Stimulated activated CD8-positive, alpha-beta memory T cell treated with anti-CD3 and anti-CD28 coated beads, Interleukin-4, amount 100 ng/mL, for 4 hours (primary cell): ENCODE results near the gene TNIK.
"Not testable (repeated sequence)": the region's sequence is repeated elsewhere in the genome, so short reads cannot be mapped to it uniquely, and the experiment has no call there.

Source experiments
- DNase-seq, 2 donors: peaks; one replicate each; pipeline ENCODE4 v3.0.0-alpha.2; 2020; ENCODE audit warnings: low read depth in 2 of 2, low spot score in 1 of 2

The TNIK gene

GRCh38 chr3:171142985-171143384, 317.2 kb downstream of the TNIK start:
- DNase-seq, result no peak

- no peak for DNase-seq
Observed at GRCh38 chr3:171140246-171140645, 320.0 kb downstream of the TNIK start.

GRCh38 chr3:171138027-171138426, 322.2 kb downstream of the TNIK start:
- no peak for DNase-seq

DNA sequence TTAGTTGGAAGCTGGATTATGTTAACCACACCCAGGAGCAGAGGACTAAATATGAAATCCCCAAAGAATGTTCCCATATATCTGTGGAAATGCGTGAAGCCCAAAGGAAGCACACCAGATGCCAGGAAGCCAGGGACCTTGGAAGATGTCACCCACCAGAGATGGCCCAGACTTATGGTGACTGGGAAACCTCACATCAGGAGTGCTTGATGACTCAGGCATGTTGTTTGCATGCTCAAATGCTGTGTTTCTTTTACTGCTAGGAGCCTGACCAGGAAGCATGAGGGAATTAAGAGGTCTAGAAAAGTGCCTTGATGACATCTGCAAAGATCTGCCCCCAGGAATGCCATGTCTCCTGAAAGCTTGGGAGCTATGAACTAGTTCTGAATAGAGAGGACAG, 324.7 kb downstream of the TNIK start:
- DNase-seq, result no peak

- DNase-seq, result no peak
Observed at GRCh38 chr3:171133796-171134569, 326.2 kb downstream of the TNIK start.

DNA sequence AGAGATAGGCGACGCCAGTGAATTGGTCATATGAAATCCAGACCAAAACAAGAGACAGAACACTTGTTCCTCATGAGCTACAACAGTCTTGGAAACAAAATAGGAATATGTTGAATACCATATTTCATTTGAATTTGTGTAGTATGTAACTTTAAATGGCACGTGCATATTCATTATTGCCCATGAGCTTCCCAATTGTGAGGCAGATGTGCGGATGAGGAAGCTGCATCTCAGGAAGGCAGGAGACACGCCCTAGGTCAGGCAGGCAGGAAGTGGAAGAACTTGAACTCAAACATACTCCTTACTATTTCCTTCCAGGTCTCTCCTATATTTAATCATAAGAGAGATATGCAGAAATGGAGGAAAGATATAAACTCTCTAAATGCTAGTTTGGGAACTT, 326.9 kb downstream of the TNIK start:
- DNase-seq, result no peak

- no peak for DNase-seq
Observed at GRCh38 chr3:171132873-171133272, 327.3 kb downstream of the TNIK start.

DNA sequence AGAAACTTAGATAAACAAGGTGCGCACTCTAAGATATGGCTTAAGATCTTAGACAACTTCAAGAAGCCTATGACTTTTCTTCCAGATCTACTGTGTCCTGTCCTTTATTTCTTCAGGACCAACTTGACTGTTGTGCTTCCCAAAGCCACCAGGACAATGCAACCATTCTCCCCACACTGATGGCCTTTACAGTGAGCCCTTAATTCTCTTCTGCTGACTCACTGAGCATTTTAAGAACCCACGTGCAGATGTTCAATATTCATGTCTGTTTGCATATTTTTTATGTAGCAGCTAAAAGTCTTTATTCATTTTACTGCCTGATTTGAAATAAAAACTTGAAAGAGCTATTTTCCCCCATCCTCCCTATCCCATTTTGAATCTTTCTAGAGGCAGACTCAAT, 330.4 kb downstream of the TNIK start:
- DNase-seq, result no peak

GRCh38 chr3:171127611-171128010, 332.6 kb downstream of the TNIK start:
- no peak for DNase-seq

- DNase-seq, result no peak
Observed at GRCh38 chr3:171126478-171127209, 333.6 kb downstream of the TNIK start.

- DNase-seq, result no peak
Observed at GRCh38 chr3:171125010-171125409, 335.2 kb downstream of the TNIK start.

GRCh38 chr3:171123915-171124314, 336.3 kb downstream of the TNIK start:
- no peak for DNase-seq

GRCh38 chr3:171122861-171123260, 337.3 kb downstream of the TNIK start:
- no peak for DNase-seq

DNA sequence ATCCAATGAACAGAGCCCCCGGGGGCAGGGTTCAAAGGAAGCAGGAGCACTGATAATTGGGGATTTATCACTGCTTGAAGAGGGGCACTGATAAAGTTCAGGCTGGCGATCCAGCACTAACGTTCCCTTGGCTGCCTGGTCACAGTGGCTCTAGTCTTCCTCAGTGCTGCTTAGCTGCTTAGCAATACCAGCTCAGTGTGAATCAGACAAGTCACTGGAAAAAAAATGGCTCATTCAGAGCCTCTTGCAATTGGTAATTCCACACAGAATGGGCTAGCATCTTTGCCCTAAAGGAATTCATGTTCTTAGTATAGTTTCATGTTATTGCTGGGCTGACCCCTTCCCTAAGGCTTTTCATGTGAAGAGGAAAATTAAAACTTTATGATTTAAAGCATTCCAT, 338.0 kb downstream of the TNIK start:
- no peak for DNase-seq

DNA sequence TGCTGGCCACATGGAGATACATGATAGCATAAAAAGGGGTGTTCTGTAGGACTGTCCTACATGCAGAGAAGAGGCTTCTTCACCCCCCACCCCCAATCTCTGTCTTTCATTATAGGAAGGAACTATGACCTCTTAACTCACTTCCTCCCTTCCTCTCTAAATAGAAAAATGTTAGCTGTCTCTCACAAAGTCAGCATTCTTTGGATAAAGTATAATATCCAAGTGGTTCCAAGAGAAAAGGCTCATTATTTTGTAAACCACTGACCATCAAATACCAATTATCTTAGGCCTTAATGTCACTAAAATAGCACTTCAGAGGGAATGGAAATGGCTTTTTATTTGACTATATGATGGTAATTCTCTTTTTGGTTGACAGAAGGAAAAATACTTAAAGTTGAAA, 338.4 kb downstream of the TNIK start:
- no peak for DNase-seq

DNA sequence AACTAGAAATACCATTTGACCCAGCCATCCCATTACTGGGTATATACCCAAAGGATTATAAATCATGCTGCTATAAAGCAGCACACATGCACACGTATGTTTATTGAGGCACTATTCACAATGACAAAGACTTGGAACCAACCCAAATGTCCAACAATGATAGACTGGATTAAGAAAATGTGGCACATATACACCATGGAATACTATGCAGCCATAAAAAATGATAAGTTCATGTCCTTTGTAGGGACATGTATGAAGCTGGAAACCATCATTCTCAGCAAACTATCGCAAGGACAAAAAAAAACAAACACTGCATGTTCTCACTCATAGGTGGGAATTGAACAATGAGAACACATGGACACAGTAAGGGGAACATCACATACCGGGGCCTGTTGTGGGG, 340.8 kb downstream of the TNIK start:
- not testable (repeated sequence) for DNase-seq

DNA sequence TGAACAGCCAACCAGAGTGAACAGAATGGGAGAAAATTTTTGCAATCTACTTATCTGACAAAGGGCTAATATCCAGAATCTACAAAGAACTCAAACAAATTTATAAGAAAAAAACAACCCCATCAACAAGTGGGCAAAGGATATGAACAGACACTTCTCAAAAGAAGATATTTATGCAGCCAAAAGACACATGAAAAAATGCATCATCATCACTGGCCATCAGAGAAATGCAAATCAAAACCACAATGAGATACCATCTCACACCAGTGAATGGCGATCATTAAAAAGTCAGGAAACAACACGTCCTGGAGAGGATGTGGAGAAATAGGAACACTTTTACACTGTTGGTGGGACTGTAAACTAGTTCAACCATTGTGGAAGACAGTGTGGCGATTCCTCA, 341.2 kb downstream of the TNIK start:
- not testable (repeated sequence) for DNase-seq

- no peak for DNase-seq
Observed at GRCh38 chr3:171116824-171117395, 343.3 kb downstream of the TNIK start.

DNA sequence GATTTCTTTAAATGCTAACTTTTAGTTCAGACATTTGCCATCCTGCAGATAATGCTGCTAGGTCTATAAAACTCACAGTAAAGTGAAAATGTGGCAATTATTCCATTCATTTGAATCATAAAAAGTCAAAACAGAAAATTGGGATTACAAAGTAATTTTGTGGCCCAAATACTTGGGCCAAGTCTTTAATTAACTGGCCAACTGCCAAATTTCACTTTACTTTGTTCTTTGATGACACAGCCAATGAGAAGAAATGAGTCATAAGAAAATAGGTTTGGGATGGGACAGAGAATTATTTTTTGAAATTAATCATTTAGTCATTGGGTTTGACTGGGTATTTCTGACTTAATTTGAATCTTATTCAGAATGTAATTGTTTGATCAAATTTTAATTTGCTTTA, 343.8 kb downstream of the TNIK start:
- no peak for DNase-seq

DNA sequence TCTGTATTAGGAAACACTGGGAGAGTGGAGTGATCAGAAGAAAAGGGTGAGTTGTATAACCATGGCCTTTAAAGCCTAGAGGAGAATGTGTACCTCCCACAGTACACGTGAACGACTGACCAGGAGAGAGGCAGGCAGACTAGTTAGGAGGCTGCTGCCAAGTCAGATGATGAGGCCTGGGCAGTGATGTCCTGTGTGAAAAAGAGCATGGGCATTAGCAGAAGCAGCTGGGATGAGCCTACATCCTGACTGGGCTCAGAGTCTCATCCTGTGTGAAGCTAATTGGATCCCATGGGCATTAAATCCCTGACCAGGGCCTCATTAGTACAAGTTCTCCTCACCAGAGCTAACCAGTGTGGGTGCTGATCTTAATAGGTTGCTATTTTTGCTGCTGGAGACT, 344.5 kb downstream of the TNIK start:
- no peak for DNase-seq

- DNase-seq, result no peak
Observed at GRCh38 chr3:171113716-171114115, 346.5 kb downstream of the TNIK start.

GRCh38 chr3:171110715-171111114, 349.5 kb downstream of the TNIK start:
- no peak for DNase-seq
